Hepatocyte (in vitro differentiated cells): ENCODE results near the gene TSPAN3.

Experiments used
- EZH2 ChIP-seq: fragments of 200-600 bp; sonication (generic); IDR thresholded peaks from 2 replicates; pipeline ENCODE4 v1.6.1; 2016; ENCODE audit warnings: antibody characterized with exemption, mild to moderate bottlenecking, borderline replicate concordance
- TF ChIP-seq, protein P1 (sequence below): fragments of 200-600 bp; sonication (generic); IDR thresholded peaks from 2 replicates; pipeline ENCODE4 v1.5.1; 2016; ENCODE audit warnings: antibody characterized with exemption, mild to moderate bottlenecking; ENCODE audit not compliant: poor library complexity

DNA sequence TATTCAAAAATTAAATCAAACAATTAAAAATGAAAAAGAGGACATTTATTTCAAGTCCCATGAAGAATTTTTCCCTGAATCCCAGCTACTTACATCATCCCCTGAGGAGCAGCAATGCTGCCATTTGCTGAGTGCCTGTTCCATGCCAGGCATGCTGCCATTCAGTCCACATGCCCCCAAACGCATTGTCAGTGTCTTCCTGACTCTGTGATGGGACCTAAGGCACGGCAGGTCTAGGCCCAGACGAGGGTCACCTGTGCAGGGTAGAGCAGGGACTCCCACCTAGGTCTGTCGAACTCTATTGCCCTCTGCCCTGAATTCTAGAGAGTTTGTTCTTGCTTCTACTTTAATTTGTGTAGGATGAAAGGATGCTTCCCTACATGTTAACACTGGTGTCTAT is 68.9 kb downstream of the TSPAN3 start:
- TF ChIP-seq, protein P1, sequence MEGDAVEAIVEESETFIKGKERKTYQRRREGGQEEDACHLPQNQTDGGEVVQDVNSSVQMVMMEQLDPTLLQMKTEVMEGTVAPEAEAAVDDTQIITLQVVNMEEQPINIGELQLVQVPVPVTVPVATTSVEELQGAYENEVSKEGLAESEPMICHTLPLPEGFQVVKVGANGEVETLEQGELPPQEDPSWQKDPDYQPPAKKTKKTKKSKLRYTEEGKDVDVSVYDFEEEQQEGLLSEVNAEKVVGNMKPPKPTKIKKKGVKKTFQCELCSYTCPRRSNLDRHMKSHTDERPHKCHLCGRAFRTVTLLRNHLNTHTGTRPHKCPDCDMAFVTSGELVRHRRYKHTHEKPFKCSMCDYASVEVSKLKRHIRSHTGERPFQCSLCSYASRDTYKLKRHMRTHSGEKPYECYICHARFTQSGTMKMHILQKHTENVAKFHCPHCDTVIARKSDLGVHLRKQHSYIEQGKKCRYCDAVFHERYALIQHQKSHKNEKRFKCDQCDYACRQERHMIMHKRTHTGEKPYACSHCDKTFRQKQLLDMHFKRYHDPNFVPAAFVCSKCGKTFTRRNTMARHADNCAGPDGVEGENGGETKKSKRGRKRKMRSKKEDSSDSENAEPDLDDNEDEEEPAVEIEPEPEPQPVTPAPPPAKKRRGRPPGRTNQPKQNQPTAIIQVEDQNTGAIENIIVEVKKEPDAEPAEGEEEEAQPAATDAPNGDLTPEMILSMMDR, result no peak
- TF ChIP-seq EZH2, result no peak
